ENCODE measurements around the gene BLVRA. TPM values are rescaled to one million over a fixed set of nuclear protein-coding genes. Genes with fewer than 3 reads are reported as not detected.
A peak's percentile ranks its signal among the peaks of the same experiment; 100 is the strongest.
"Not testable (repeated sequence)": the region's sequence is repeated elsewhere in the genome, so short reads cannot be mapped to it uniquely, and the experiment has no call there.

The BLVRA gene
- 0.73 and 2.0 TPM in 2 replicates for total RNA-seq (2014; rRNA removed; shearing (Covaris generic))

- DNase-seq (ENCODE audit: low spot score) = no peak
Observed at GRCh38 chr7:43758029-43758821, at the start of gene BLVRA. TSS of gene BLVRA (plus strand) at chr7:43758680. CDS start at chr7:43771159, 12,479 bp downstream.

GRCh38 chr7:43711503-43711902 lies 47.0 kb upstream of the BLVRA start:
- DNase-seq (ENCODE audit: low spot score) = no peak

GRCh38 chr7:43715966-43716365 lies 42.5 kb upstream of the BLVRA start:
- DNase-seq (ENCODE audit: low spot score) = not testable (repeated sequence)

DNA sequence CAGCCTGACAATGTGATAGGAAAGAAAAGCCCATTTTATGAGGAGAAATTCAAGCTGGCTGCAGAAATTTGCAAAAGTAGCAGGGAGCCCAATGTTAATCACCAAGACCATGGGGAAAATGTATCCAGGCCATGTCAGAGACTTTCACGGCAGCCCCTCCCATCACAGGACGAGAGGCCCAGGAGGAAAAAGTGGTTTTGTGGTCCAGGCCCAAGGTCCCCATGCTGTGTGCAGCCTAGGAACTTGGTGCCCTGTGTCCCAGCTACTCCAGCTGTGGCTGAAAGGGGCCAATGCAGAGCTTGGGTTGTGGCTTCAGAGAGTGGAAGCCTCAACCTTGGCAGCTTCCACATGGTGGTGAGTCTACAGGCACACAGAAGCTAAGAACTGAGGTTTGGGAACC lies 41.9 kb upstream of the BLVRA start:
- DNase-seq (ENCODE audit: low spot score) = no peak

DNA sequence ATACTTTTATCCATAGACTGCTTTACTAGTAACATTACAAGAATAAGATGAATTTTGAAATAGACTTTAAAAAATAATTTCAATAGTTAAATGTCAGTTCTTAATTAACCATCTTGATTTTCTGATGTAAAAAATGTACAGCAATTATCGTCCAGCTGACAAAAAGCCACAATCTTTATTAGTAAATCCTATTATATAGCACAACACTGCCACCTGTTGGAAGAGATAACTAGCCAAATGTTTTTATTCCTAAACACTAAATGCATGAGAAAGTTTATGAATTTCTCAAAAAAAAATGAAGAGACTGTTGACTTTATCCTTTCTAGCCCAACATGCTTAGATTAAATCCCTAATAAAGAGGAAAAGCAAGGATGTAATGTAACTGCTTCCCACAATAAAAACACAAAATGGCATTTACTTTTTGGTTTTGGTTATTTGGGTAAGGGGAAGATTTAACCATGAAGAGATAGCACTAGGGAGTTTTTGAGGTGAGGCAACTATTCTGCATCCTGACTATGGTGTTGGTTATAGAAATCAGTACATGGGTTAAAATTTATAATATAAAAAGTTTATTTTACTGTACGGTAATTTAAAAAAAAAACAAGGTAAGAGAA lies 37.2 kb upstream of the BLVRA start:
- DNase-seq (ENCODE audit: low spot score) = peak; percentile 86

DNA sequence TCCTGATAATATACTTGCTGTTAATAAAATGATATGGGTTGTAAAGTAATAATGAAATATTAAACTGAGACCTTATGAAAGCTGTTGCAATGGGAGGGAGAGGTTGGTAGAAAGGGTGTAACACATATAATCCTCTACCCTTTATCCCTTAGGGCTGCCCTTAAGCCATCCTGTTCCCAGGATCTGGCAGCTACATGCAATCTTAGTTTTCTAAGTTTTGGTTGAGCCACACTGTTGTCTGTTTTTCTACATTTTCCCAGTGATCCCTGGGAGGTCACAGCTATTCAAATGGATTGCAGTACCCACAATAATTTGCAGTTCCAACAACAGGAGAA lies 35.5 kb upstream of the BLVRA start:
- DNase-seq (ENCODE audit: low spot score) = no peak

- no peak for DNase-seq (ENCODE audit: low spot score)
Observed at GRCh38 chr7:43725251-43725650, 33.2 kb upstream of the BLVRA start.

- no peak for DNase-seq (ENCODE audit: low spot score)
Observed at GRCh38 chr7:43726466-43726865, 32.0 kb upstream of the BLVRA start.

DNA sequence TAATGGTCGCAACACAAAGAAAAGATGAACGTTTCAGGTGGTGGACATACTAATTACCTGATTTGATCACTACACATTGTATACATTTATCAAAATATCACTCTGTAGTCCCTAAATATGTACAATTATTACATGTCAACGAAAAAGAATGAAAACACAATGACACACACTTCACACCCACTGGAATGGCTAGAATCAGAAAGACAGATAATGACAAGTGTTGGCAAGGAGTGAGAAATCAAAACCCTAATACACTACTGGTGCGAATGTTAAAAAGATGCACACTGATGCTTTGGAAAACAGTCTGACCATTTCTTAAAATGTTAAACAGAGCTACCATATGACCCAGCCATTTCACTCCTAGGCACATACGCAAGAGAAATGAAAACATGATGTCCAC lies 31.5 kb upstream of the BLVRA start:
- no peak for DNase-seq (ENCODE audit: low spot score)

DNA sequence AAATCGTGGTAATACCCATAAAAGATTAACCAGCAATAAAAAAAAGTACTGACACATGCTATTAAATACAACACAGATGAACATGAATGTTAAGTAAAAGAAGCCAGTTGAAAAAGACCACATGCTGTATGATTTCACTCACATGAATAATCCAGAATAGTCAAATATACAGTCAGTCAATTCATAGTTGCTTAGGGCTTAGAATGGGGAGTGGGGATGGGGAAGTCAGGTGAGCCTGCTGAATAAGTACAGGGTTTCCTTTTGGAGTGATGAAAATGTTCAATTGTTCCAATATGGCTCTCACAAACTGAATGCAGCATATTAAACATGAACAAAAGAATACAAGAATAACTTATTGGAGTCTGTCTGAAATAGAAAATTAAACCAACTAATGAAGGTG lies 31.0 kb upstream of the BLVRA start:
- DNase-seq (ENCODE audit: low spot score) = peak; percentile 32

DNA sequence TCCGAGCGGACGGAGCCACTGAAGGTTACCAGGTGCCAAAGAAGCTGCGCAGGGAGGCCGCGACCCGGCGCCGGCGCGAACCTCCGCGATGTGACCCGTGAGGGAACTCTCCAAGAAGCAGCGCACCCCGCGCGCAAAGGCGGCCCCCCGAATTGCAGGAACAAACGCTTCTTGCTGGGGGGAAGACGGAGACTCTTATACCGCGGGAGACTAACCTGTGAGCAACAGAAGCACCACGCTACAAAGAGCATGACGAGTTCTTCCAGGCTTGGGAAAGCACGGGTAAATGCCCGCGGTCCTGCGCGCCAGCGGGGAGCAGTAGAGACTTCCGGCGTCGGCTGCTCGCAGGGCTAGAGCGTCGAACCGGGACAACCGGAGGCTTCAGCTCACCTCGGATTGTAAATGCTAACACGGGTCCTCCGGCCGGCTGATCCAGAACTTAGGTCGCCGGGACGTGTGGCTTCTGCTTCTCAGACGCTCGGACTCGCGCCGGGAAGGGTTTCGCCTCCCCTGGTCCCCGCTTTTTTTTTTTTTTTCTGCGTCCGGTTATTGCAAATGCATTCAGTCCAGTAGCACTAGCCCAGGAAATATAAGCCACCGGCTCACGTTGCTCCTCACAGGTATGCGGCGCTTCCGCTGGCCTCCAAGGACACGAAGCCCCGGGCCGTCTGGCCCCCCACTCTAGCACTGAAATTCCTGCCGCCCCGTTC lies 29.1 kb upstream of the BLVRA start, which contains the start of gene COA1:
Gene COA1 (minus strand): TSS at position 310 of the 710 bp plus-strand sequence. CDS start 80,909 bp downstream, outside the sequence.
- DNase-seq (ENCODE audit: low spot score) = peak; percentile 94

DNA sequence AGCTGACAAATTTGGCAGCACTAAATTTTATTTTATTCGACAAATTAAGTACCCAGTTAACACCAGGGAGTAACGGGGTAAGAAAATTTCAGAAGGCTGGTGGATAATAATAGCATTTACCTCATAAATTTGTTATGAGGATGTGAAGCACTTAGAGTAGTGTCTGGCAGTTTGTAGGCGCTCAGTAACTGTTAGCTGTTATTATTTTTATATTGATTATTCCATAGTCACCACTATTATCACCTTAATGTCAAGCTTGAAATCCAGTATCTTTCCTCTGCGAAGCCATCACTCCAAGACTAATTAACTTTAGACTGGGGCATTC lies 28.6 kb upstream of the BLVRA start:
- no peak for DNase-seq (ENCODE audit: low spot score)

DNA sequence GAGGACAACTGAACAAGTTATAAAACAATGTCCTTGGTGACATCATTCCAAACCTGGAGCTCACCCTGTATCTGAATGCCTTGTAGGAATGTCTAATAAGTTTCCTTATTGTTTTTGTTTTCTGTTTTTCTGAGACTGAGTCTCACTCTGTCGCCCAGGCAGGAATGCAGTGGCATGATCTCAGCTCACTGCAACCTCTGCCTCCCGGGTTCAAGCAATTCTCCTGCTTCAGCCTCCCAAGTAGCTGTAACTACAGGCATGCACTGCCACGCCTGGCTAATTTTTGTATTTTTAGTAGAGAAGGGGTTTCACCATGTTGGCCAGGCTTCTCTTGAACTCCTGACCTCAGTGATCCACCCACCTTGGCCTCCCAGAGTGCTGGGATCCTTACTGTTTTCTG lies 27.0 kb upstream of the BLVRA start:
- DNase-seq (ENCODE audit: low spot score) = not testable (repeated sequence)

DNA sequence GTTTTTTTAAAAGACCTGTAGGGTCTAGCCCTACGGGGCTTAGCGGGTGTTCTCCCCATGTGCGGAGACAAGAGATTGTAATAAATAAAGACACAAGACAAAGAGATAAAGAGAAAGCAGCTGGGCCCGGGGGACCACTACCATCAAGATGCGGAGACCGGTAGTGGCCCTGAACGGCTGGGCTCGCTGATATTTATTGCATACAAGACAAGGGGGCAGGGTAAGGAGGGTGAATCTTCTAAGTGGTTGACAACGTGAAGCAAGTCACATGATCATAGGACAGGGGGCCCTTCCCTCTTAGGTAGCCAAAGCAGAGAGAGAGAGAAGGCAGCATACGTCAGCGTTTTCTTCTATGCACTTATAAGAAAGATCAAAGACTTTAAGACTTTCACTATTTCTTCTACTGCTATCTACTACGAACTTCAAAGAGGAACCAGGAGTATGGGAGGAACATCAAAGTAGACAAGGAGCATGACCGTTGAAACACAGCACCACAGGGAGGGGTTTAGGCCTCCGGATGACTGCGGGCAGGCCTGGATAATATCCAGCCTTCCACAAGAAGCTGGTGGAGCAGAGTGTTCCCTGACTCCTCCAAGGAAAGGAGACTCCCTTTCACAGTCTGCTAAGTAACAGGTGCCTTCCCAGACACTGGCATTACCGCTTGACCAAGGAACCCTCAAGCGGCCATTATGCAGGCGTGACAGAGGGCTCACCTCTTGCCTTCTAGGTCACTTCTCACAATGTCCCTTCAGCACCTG lies 23.7 kb upstream of the BLVRA start:
- not testable (repeated sequence) for DNase-seq (ENCODE audit: low spot score)

- no peak for DNase-seq (ENCODE audit: low spot score)
Observed at GRCh38 chr7:43735403-43735801, 23.1 kb upstream of the BLVRA start.

GRCh38 chr7:43735802-43736603 lies 22.5 kb upstream of the BLVRA start:
- DNase-seq (ENCODE audit: low spot score) = no peak

DNA sequence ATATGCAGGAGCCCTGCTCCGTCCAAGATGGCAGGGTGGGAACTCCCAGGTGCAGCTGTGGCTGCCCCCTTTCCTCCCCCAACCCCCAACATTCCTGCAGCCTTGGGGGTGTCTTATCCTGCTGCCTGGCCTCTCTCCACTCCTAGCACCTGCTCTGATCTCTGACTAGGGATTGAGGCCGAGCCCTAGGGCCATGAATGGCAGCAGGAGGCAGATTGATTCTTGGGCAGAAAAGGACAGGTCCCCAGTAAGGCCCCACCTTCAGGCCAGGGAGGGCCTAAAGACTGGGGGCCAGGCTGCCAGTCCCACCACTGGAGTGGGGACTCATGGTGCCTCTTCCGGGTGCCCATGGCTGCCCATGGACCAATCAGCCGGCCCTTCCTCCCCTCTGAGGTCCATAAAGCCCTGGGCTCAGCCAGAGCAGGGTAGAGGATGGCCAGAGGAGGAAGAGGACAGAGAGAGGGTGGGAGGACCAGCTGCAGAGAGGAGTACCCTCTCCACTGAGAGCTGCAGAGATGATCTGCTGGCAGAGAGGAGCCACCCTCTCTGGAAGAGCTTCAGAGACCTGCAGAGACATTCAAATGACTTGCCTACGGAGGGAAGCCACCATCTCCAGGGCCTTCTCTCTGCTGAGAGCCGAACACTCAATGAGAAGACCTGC lies 20.9 kb upstream of the BLVRA start:
- DNase-seq (ENCODE audit: low spot score) = no peak

- DNase-seq (ENCODE audit: low spot score) = no peak
Observed at GRCh38 chr7:43742692-43743091, 15.8 kb upstream of the BLVRA start.

DNA sequence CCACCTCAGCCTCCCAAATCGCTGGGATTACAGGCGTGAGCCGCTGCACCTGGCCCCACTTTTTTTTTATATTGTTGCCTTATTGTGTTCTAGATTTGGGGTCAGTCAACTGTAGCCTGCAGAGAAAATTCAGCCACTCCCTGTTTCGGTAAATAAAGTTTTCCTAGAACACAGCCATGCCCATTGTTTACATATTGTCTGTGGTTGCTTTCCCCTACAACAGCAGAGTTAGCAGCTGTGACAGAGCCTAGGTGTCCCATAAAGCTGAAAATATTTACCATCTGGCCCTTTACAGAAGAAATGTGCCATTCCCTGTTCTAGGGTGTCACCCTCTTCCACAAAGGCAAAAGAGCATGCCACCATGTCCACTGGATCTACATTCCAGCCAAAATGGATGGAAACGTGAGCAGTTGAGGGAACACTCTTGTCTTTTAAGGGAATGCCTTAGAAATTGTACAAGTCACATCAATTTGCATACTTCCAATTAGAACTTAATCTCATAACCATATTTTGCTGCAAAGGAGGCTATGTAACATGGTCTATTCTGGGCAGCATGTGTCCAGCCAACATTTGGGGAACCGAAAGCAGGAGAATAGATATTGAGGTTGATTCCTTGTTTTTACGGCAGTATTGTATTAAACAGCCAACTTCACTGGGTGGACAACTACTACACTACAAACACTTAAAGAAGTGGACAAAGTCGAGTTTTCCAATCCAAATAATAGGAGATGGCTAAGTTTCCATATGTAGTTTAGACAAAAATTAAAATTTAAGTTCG lies 11.0 kb upstream of the BLVRA start:
- no peak for DNase-seq (ENCODE audit: low spot score)
